BJ (cell line): ENCODE data around the gene ADAMTS13. TPM values are rescaled to one million over a fixed set of nuclear protein-coding genes. Genes with fewer than 3 reads are reported as not detected.

Source experiments
- CTCF ChIA-PET: fragments of 350-600 bp; formaldehyde crosslinking; extraction: SDS; loops from one replicate; lab custom pipeline; 2021; ENCODE audit warnings: antibody characterized with exemption, inconsistent platforms; lab: Yijun Ruan, JAX
- POLR2A ChIA-PET: fragments of 300-600 bp; sonication (Branson Sonifier 250); formaldehyde crosslinking; extraction: SDS; loops from one replicate; lab custom pipeline; 2021; ENCODE audit warnings: antibody characterized with exemption; lab: Charles Lee
- DNase-seq: peaks from one replicate; pipeline ENCODE4 v3.0.0-alpha.2; 2011; ENCODE audit warnings: low read depth
- H3K27me3 ChIP-seq: 2 replicates; pipeline ENCODE4 v1.6.0; 2011; ENCODE audit warnings: low read length; ENCODE audit not compliant: control insufficient read depth, insufficient read depth
- H3K36me3 ChIP-seq: 2 replicates; pipeline ENCODE4 v1.5.1; 2011; ENCODE audit warnings: low read length; ENCODE audit not compliant: control insufficient read depth, insufficient read depth
- H3K4me3 ChIP-seq: 2 replicates; pipeline ENCODE4 v1.5.1; 2011; ENCODE audit warnings: low read depth, mild to moderate bottlenecking, control low read depth, low read length
- polyA plus RNA-seq: library from polyadenylated mRNA; depleted of rRNA; stranded (reverse); fragments of >200 nt; gene quantifications from 2 replicates; pipeline ENCODE4 v1.2.3, GENCODE V29; 2011
- TF ChIP-seq, protein P1 (sequence below): IDR thresholded peaks from 2 replicates; pipeline ENCODE4 v1.5.1; 2011; ENCODE audit warnings: low read depth, mild to moderate bottlenecking, control low read depth, inconsistent platforms, low read length, moderate library complexity; ENCODE audit not compliant: insufficient read depth

The ADAMTS13 gene
- polyA plus RNA-seq, 1 experiment = 2.4 TPM

DNA sequence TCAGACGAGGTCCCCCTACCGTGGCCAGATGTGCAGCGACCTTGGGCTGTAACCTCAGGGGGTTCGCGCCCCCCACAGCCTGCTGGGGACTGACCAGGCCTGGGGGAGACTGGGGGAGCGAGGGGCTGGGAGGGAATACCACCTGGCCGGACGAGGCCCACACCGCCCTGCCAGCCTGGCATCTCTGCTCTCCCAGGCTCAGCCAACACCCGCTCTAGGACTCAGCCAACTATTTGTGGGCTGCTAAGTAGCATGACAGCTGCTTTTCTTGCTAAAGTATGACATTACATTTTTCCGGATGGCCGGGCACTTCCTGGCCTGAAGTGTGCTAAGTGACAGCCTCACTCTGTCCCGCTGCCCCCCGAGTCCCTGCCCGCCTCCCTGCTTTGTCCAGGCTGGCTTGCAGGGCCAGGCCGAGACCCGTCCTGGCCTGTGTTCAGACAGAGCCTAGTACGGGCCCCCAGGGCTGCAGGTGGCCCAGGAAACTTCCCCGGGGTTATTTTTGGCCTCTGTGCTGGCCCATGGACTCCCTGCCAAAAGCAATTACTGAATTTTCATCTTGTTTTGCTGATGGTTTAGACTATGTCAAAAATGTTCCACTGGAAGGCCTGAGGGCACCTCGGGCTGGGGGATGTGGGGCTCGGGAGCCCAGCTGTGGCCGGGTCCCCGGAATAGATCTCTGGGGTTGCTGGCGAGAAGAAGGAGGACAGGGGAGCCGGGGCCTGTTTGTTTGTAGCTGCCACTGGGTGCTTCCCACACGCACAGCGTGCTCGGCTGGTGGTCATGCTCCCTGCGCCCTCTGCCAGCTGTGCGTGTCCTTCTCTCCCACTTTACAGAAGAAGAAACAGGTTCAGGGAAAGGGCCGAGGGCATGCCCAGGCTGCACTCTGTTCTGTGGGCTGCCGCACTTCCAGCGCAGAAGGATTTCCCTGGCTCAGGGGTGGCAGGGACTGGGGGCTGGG, 70.2 kb downstream of the ADAMTS13 start:
- H3K4me3 ChIP-seq = no peak overlapping the region
- DNase-seq = no peak
- no peaks in the 10 kb centered on the region for H3K36me3 ChIP-seq
- TF ChIP-seq, protein P1, sequence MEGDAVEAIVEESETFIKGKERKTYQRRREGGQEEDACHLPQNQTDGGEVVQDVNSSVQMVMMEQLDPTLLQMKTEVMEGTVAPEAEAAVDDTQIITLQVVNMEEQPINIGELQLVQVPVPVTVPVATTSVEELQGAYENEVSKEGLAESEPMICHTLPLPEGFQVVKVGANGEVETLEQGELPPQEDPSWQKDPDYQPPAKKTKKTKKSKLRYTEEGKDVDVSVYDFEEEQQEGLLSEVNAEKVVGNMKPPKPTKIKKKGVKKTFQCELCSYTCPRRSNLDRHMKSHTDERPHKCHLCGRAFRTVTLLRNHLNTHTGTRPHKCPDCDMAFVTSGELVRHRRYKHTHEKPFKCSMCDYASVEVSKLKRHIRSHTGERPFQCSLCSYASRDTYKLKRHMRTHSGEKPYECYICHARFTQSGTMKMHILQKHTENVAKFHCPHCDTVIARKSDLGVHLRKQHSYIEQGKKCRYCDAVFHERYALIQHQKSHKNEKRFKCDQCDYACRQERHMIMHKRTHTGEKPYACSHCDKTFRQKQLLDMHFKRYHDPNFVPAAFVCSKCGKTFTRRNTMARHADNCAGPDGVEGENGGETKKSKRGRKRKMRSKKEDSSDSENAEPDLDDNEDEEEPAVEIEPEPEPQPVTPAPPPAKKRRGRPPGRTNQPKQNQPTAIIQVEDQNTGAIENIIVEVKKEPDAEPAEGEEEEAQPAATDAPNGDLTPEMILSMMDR = no peak
- POLR2A ChIA-PET = interaction anchor here (0.6 kb wide), 1 partner anchor 26 kb away, joined by 3 read pairs; no protein-coding TSS in a partner anchor
- CTCF ChIA-PET = no interaction called here
- H3K27me3 ChIP-seq = peaks cover 8% of the 10 kb centered on the region

DNA sequence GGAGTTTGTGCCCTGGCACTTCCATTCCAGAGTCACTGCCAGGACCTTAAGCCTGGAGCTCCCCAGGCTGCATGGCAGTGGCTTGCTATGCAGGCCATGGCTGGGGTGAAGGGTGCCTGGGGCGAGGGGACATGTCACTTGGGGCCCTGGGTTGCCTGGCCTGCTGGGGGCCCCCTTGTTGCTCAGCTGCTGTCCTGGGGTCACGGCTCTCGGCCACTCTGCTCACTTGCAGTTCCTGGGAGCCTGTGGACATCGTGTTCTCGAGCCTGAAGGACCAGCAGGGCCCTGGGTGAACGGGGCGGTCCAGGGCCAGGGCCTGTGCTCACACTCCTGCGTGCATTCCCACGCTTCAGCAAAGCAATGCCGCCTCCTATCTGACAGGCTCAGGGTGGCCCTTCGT, 71.3 kb downstream of the ADAMTS13 start:
- no peaks in the 10 kb centered on the region for H3K36me3 ChIP-seq
- TF ChIP-seq, protein P1 = no peak
- no peak for DNase-seq
- ChIA-PET CTCF (no interaction called here), POLR2A (no interaction called here)
- no peak overlapping the region for H3K4me3 ChIP-seq
- peaks cover 13% of the 10 kb centered on the region for H3K27me3 ChIP-seq

- peaks cover 18% of the 10 kb centered on the region for H3K27me3 ChIP-seq
- POLR2A ChIA-PET = no interaction called here
Measured at GRCh38 chr9:133493845-133494540, 71.8 kb downstream of the ADAMTS13 start.

GRCh38 chr9:133494636-133495326, 72.6 kb downstream of the ADAMTS13 start:
- Histone ChIP-seq H3K4me3 (no peak overlapping the region), H3K36me3 (no peaks in the 10 kb centered on the region), H3K27me3 (peaks cover 20% of the 10 kb centered on the region)
- no peak for DNase-seq
- TF ChIP-seq, protein P1 = no peak
- ChIA-PET CTCF (interaction anchor here (0.5 to 2.7 kb wide), 3 partner anchors 8 to 308 kb away, joined by 3 to 21 read pairs (median 7); no protein-coding TSS in a partner anchor), POLR2A (interaction anchor here (0.6 kb wide), 1 partner anchor 263 kb away, joined by 3 read pairs; no protein-coding TSS in a partner anchor)

More at GRCh38 chr9:133493845-133494540, 71.8 kb downstream of the ADAMTS13 start:
- Histone ChIP-seq H3K4me3 (no peak overlapping the region), H3K36me3 (no peaks in the 10 kb centered on the region)
- CTCF ChIA-PET = interaction anchor here (0.6 to 2.7 kb wide), 2 partner anchors 7 to 11 kb away, joined by 3 to 21 read pairs; no protein-coding TSS in a partner anchor
- no peak for DNase-seq
- TF ChIP-seq, protein P1 = no peak
